H7 (cell line): ENCODE data around the gene MMP20. TPM values are rescaled to one million over a fixed set of nuclear protein-coding genes. Genes with fewer than 3 reads are reported as not detected.
"Not testable (repeated sequence)": the region's sequence is repeated elsewhere in the genome, so short reads cannot be mapped to it uniquely, and the experiment has no call there.

Experiments used
- DNase-seq: peaks from one replicate; pipeline ENCODE4 v3.0.0; 2012
- H3K27me3 ChIP-seq: 2 replicates; pipeline ENCODE4 v1.6.0; 2011; ENCODE audit warnings: mild to moderate bottlenecking, low read length; ENCODE audit not compliant: control insufficient read depth, insufficient read depth
- H3K36me3 ChIP-seq: replicated peaks from 2 replicates; pipeline ENCODE4 v1.5.1; 2011; ENCODE audit warnings: low read length; ENCODE audit not compliant: control insufficient read depth, insufficient read depth
- H3K4me3 ChIP-seq: 2 replicates; pipeline ENCODE4 v1.5.1; 2011; ENCODE audit warnings: low read depth, mild to moderate bottlenecking, control low read depth, low read length, moderate library complexity; ENCODE audit not compliant: insufficient read depth
- total RNA-seq: library from RNA; depleted of rRNA; stranded (reverse); fragments of >200 nt; shearing (Covaris generic); gene quantifications from 2 replicates; pipeline ENCODE4 v1.2.3, GENCODE V29; 2014

The MMP20 gene
- total RNA-seq, 1 experiment from 2014 or later: not detected

- DNase-seq: no peak
- Histone ChIP-seq H3K27me3 (no peaks in the 10 kb centered on the region), H3K4me3 (no peak overlapping the region), H3K36me3 (no peaks in the 10 kb centered on the region)
Observed at GRCh38 chr11:102637731-102638130, 12.6 kb upstream of the MMP20 start.

GRCh38 chr11:102633385-102634026 lies 8.4 kb upstream of the MMP20 start:
- no peak for DNase-seq
- no peak overlapping the region for H3K4me3 ChIP-seq
- H3K36me3 ChIP-seq: no peaks in the 10 kb centered on the region
- H3K27me3 ChIP-seq: no peaks in the 10 kb centered on the region

- no peak for DNase-seq
- Histone ChIP-seq H3K36me3 (no peaks in the 10 kb centered on the region), H3K4me3 (no peak overlapping the region), H3K27me3 (no peaks in the 10 kb centered on the region)
Observed at GRCh38 chr11:102632026-102632425, 6.9 kb upstream of the MMP20 start.

GRCh38 chr11:102630598-102631448 lies 5.7 kb upstream of the MMP20 start:
- no peaks in the 10 kb centered on the region for H3K27me3 ChIP-seq
- H3K36me3 ChIP-seq: no peaks in the 10 kb centered on the region
- H3K4me3 ChIP-seq: no peak overlapping the region
- DNase-seq: no peak

- H3K27me3 ChIP-seq, DNase-seq, H3K4me3 ChIP-seq, H3K36me3 ChIP-seq: not testable (repeated sequence)
Observed at GRCh38 chr11:102629908-102630307, 4.8 kb upstream of the MMP20 start.

- H3K4me3 ChIP-seq: no peak overlapping the region
- no peaks in the 10 kb centered on the region for H3K27me3 ChIP-seq
- no peaks in the 10 kb centered on the region for H3K36me3 ChIP-seq
- DNase-seq: no peak
Observed at GRCh38 chr11:102626676-102627075, 1.5 kb upstream of the MMP20 start.

- no peak overlapping the region for H3K4me3 ChIP-seq
- no peak for DNase-seq
- H3K27me3 ChIP-seq: no peaks in the 10 kb centered on the region
- H3K36me3 ChIP-seq: no peaks in the 10 kb centered on the region
Observed at GRCh38 chr11:102623998-102624397, 1.1 kb downstream of the MMP20 start.

- Histone ChIP-seq H3K36me3 (no peaks in the 10 kb centered on the region), H3K4me3 (no peak overlapping the region), H3K27me3 (no peaks in the 10 kb centered on the region)
- DNase-seq: no peak
Observed at GRCh38 chr11:102623128-102623527, 2.0 kb downstream of the MMP20 start.

GRCh38 chr11:102622258-102622657 lies 2.9 kb downstream of the MMP20 start:
- Histone ChIP-seq H3K4me3 (no peak overlapping the region), H3K27me3 (no peaks in the 10 kb centered on the region), H3K36me3 (no peaks in the 10 kb centered on the region)
- no peak for DNase-seq

GRCh38 chr11:102620818-102621561 lies 4.1 kb downstream of the MMP20 start:
- Histone ChIP-seq H3K36me3 (no peaks in the 10 kb centered on the region), H3K27me3 (no peaks in the 10 kb centered on the region), H3K4me3 (no peak overlapping the region)
- DNase-seq: no peak

GRCh38 chr11:102620179-102620578 lies 5.0 kb downstream of the MMP20 start:
- no peak for DNase-seq
- H3K36me3 ChIP-seq: no peaks in the 10 kb centered on the region

GRCh38 chr11:102617466-102618008 lies 7.6 kb downstream of the MMP20 start:
- Histone ChIP-seq H3K36me3 (no peaks in the 10 kb centered on the region), H3K4me3 (no peak overlapping the region), H3K27me3 (no peaks in the 10 kb centered on the region)
- DNase-seq: no peak

More at GRCh38 chr11:102620179-102620578, 5.0 kb downstream of the MMP20 start:
- Histone ChIP-seq H3K4me3 (no peak overlapping the region), H3K27me3 (no peaks in the 10 kb centered on the region)

- Histone ChIP-seq H3K27me3 (no peaks in the 10 kb centered on the region), H3K4me3 (no peak overlapping the region), H3K36me3 (no peaks in the 10 kb centered on the region)
- DNase-seq: no peak
Observed at GRCh38 chr11:102615894-102616432, 9.2 kb downstream of the MMP20 start.

GRCh38 chr11:102615077-102615893 lies 9.8 kb downstream of the MMP20 start:
- no peaks in the 10 kb centered on the region for H3K36me3 ChIP-seq
- no peak for DNase-seq
- no peak overlapping the region for H3K4me3 ChIP-seq
- H3K27me3 ChIP-seq: no peaks in the 10 kb centered on the region
